ENCODE measurements around the gene WRAP73.

DNA sequence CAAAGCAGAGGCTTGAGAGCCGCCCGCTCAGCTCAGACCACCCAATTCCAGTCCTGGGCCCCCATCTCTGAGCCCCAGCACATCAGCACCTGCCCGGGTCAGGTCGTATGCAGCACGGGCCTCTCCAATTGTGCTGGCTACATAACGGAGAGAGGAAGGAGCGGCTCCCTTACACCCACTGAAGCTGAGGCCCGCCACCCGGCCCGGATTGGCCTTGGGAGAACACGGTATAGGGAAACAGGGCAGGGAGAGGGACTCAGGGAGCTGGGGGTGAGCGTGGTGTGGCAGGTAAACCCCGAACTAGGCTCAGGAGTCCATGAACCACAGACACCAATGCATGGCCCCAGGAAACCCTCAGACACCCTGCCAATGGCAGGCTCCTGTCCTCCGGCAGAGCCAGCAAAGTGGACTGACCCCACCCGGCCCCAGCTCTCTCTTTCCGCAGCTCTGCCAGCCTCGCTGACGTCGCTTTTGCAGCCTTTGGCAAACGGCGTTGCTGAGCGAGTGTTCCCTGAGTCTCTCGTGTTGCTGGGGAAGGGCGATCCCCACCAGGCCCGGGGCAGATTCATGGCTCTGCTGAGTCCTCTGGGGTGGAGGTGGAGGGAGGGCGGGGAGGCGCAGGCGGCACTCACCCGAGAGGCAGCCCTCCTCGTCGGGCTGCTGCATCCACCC lies 55.1 kb downstream of the WRAP73 start:
- TF ChIP-seq CTCF (IDR thresholded peaks at IDR 0.05 in 2 of 3, conservative IDR thresholded peaks at IDR 0.05 in 1 of 3; ENCODE audit: borderline replicate concordance in 1 of 3, insufficient read depth in 1 of 3, low read depth in 2 of 3, low read length in 2 of 3): no peak
- TF ChIP-seq EZH2 (IDR thresholded peaks at IDR 0.05): no peak
- TF ChIP-seq POLR2AphosphoS5 (IDR thresholded peaks at IDR 0.05; ENCODE audit: low read depth, low read length): no peak
- no peak for TF ChIP-seq POLR2A (IDR thresholded peaks at IDR 0.05; ENCODE audit: borderline replicate concordance, extremely low read depth, insufficient read depth, insufficient read length)
- TF ChIP-seq YY1 (IDR thresholded peaks at IDR 0.05; ENCODE audit: extremely low read depth, insufficient replicate concordance, low read depth, low read length): no peak
- no peak for TF ChIP-seq JUND (IDR thresholded peaks at IDR 0.05)
- TF ChIP-seq TCF7L2 (IDR thresholded peaks at IDR 0.05; ENCODE audit: borderline replicate concordance, extremely low read depth, insufficient read depth, insufficient read length): no peak
- no peak for TF ChIP-seq MAX (IDR thresholded peaks at IDR 0.05)
